Parathyroid adenoma (tissue), 2 donors: ENCODE results near the gene SLC2A9.

Experiments used
- H2AFZ ChIP-seq: fragments of 300-600 bp; sonication (generic); one replicate; pipeline ENCODE4 v1.7.0; 2017; ENCODE audit warnings: antibody characterized with exemption, mild to moderate bottlenecking
- H3K27ac ChIP-seq: fragments of 300-600 bp; sonication (generic); one replicate; pipeline ENCODE4 v1.7.0; 2017
- H3K27me3 ChIP-seq: fragments of 300-600 bp; sonication (generic); one replicate; pipeline ENCODE4 v1.7.0; 2017; ENCODE audit warnings: low read length; ENCODE audit not compliant: control insufficient read depth, insufficient read depth
- H3K36me3 ChIP-seq: fragments of 300-600 bp; sonication (generic); one replicate; pipeline ENCODE4 v1.7.0; 2017; ENCODE audit warnings: low read length; ENCODE audit not compliant: control insufficient read depth, insufficient read depth
- H3K4me1 ChIP-seq: fragments of 300-600 bp; sonication (generic); one replicate; pipeline ENCODE4 v1.7.0; 2017; ENCODE audit warnings: control low read depth
- H3K4me2 ChIP-seq: fragments of 300-600 bp; sonication (generic); one replicate; pipeline ENCODE4 v1.7.0; 2017; ENCODE audit warnings: low read length
- H3K4me3 ChIP-seq: fragments of 300-600 bp; sonication (generic); one replicate; pipeline ENCODE4 v1.7.0; 2017; ENCODE audit warnings: low read depth, low read length
- H3K79me2 ChIP-seq: fragments of 300-600 bp; sonication (generic); one replicate; pipeline ENCODE4 v1.7.0; 2017; ENCODE audit warnings: control low read depth
- H3K9ac ChIP-seq: fragments of 300-600 bp; sonication (generic); one replicate; pipeline ENCODE4 v1.7.0; 2017; ENCODE audit warnings: mild to moderate bottlenecking
- H3K9me3 ChIP-seq: fragments of 300-600 bp; sonication (generic); one replicate; pipeline ENCODE4 v1.7.0; 2017; ENCODE audit warnings: low read length; ENCODE audit not compliant: control insufficient read depth
- CTCF ChIP-seq: fragments of 300-600 bp; sonication (generic); IDR thresholded peaks from one replicate; pipeline ENCODE4 v1.7.0; 2017; ENCODE audit warnings: antibody characterized with exemption, mild to moderate bottlenecking
- donor health status: primary hyperparathyroidism.

Gene SLC2A9

GRCh38 chr4:10019521-10020051 lies 1.7 kb downstream of the SLC2A9 start:
- no peaks in the 10 kb centered on the region for H3K27me3 ChIP-seq
- peak overlapping the region; percentile 57 for H2AFZ ChIP-seq
- no peaks in the 10 kb centered on the region for H3K36me3 ChIP-seq
- no peak for TF ChIP-seq CTCF
- peak overlapping the region; percentile 54 for H3K4me3 ChIP-seq
- no peak overlapping the region for H3K9ac ChIP-seq
- H3K4me2 ChIP-seq, result peak overlapping the region; percentile 89
- no peaks in the 10 kb centered on the region for H3K79me2 ChIP-seq
- peaks cover 10% of the 10 kb centered on the region for H3K4me1 ChIP-seq
- no peaks in the 10 kb centered on the region for H3K9me3 ChIP-seq
- peak overlapping the region; percentile 79 for H3K27ac ChIP-seq

DNA sequence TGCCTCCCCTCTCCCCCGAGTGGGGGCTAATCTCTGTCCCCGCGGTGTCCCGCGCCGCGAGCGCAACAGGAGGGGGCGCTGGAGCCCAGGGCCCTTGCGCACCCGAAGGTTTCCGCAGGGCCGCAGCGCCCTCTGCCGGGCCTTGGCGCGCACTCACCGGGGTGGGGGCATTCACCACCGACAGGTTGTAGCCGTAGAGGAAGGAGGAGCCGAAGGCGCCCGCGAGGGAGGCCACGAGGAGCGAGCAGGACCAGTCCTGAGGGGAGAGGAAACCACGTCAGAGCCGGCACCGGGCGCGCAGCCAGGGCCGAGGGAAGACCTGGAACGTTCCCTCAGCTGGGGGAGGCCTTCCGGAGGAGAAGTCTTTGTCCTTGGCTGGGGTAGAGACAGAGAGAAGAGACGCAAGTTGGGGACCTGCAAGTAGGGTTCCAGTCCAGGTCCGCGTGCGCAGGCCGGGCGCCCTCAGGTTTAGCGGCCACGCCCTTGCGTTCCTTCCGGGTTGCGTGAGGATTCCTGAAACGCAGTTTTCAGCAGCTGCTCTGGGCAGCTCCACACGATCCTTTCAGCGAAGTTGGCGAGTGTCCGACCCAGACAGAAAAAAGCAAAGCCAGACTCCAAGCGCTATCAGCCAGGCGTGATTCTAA lies 2.4 kb downstream of the SLC2A9 start:
- no peaks in the 10 kb centered on the region for H3K36me3 ChIP-seq
- peak; percentile 97 for TF ChIP-seq CTCF
- H3K4me2 ChIP-seq, result peak overlapping the region; percentile 89
- no peaks in the 10 kb centered on the region for H3K79me2 ChIP-seq
- H3K27ac ChIP-seq, result peak overlapping the region; percentile 79
- H3K4me1 ChIP-seq, result peaks cover 10% of the 10 kb centered on the region
- H3K27me3 ChIP-seq, result no peaks in the 10 kb centered on the region
- no peaks in the 10 kb centered on the region for H3K9me3 ChIP-seq
- H2AFZ ChIP-seq, result peak overlapping the region; percentile 57
- H3K4me3 ChIP-seq, result peak overlapping the region; percentile 54
- H3K9ac ChIP-seq, result no peak overlapping the region

DNA sequence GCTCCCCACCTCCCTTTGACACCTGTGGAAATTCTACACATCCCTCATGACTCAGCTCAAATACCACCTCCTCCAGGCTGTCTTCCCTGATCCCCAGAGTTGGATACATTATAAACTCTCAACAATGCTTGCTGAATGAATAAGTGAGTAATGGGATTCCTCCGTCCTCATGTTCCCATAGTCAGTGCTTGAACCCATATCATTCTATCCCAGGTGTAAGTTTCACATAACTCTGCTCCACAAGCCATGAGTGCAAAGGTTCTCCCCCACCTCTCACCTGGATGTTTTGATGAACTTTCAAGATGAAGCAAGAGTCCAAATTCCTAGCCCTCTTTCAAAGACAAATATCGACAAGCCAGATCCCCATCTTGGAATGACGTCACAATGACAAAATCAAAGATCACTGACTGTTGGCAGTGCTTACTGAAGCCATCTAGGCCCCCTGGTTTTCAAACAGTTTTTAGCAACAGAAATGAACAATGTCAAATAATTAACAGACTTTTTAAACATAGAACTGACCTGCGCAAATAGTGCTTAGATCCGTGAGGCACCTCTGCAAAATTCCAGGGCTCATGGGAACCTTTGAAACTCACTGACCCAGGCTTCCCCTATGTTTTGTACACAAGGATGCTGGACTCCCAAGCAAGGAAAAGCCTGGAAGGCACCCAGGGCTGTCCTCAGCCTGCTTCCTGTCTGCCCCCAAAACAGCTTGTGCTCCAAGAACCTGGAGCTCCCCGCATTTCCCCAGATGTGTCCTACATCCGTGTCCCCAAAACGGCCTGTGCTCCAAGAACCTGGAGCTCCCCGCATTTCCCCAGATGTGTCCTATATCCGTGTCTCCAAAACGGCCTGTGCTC lies 4.0 kb downstream of the SLC2A9 start:
- Histone ChIP-seq H3K4me1 (peaks cover 10% of the 10 kb centered on the region), H3K36me3 (no peaks in the 10 kb centered on the region), H3K79me2 (no peaks in the 10 kb centered on the region), H3K4me3 (no peak overlapping the region), H3K27ac (no peak overlapping the region), H3K27me3 (no peaks in the 10 kb centered on the region), H3K9me3 (no peaks in the 10 kb centered on the region), H3K4me2 (no peak overlapping the region), H3K9ac (no peak overlapping the region), H2AFZ (no peak overlapping the region)
- no peak for TF ChIP-seq CTCF

DNA sequence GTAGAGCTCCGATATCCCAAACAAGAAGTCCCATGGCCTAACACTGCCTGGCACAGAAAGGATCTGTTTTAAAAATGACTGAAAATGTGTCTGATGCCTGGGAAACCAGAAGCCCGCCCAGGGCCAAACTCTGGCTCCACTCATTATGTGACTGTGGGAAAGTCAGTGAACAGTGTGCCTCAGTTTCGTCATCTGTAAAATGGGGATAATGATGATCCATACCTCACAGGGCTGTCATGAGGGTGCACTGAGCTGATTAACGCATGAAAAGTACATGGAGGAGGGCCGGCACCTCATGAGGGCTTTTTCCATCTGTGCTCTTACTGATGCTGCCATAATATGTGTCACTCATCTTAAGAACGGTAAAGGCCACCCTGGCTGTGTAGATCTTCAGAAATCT lies 5.1 kb downstream of the SLC2A9 start:
- H3K27me3 ChIP-seq, result no peaks in the 10 kb centered on the region
- H3K79me2 ChIP-seq, result no peaks in the 10 kb centered on the region
- H3K9ac ChIP-seq, result no peak overlapping the region
- no peaks in the 10 kb centered on the region for H3K36me3 ChIP-seq
- H2AFZ ChIP-seq, result no peak overlapping the region
- TF ChIP-seq CTCF, result no peak
- peaks cover 7% of the 10 kb centered on the region for H3K4me1 ChIP-seq
- no peaks in the 10 kb centered on the region for H3K9me3 ChIP-seq
- no peak overlapping the region for H3K27ac ChIP-seq
- no peak overlapping the region for H3K4me3 ChIP-seq
- H3K4me2 ChIP-seq, result no peak overlapping the region
